H1 (cell line): ENCODE data around the gene SYNRG. TPM values are rescaled to one million over a fixed set of nuclear protein-coding genes. Genes with fewer than 3 reads are reported as not detected.

Experiments used
- CTCF ChIA-PET: fragments of 300-600 bp; sonication (Branson Sonifier 250); formaldehyde crosslinking; loops from one replicate; lab custom pipeline; 2021; ENCODE audit not compliant: partially characterized antibody; lab: Charles Lee
- POLR2A ChIA-PET: fragments of 300-600 bp; sonication (Branson Sonifier 250); formaldehyde crosslinking; loops from one replicate; lab custom pipeline; 2021; ENCODE audit warnings: inconsistent platforms; ENCODE audit not compliant: partially characterized antibody; lab: Charles Lee
- DNase-seq, 2 experiments: peaks; one replicate each; pipeline versions ENCODE4 v3.0.0 to v3.0.0-alpha.2; 2010 to 2022; ENCODE audit warnings: low spot score in 2 of 2, low read depth in 1 of 2, mixed read lengths in 1 of 2
- FAIRE-seq: peaks from 2 replicates; lab custom pipeline; 2011; peaks lifted over from hg19 to GRCh38; lab: Jason Lieb, UNC
- H2AFZ ChIP-seq: 2 replicates; pipeline ENCODE4 v1.8.1; 2012; ENCODE audit warnings: low read length, inconsistent platforms
- H2AK5ac ChIP-seq: 2 replicates; pipeline ENCODE4 v1.6.1; 2013; ENCODE audit warnings: low read depth, low read length
- H2BK120ac ChIP-seq: replicated peaks from 2 replicates; pipeline ENCODE3; 2013; ENCODE audit warnings: low read depth, low read length, inconsistent platforms
- H2BK12ac ChIP-seq: 2 replicates; pipeline ENCODE4 v1.6.1; 2013; ENCODE audit warnings: low read depth, low read length
- H2BK15ac ChIP-seq: 2 replicates; pipeline ENCODE4 v1.6.1; 2013; ENCODE audit warnings: low read length
- H2BK20ac ChIP-seq: 2 replicates; pipeline ENCODE4 v1.6.1; 2013; ENCODE audit warnings: low read length
- H2BK5ac ChIP-seq: 2 replicates; pipeline ENCODE4 v1.6.1; 2013; ENCODE audit warnings: low read depth, low read length
- H3K14ac ChIP-seq: 2 replicates; pipeline ENCODE4 v1.6.1; 2013; ENCODE audit warnings: inconsistent platforms; ENCODE audit not compliant: insufficient read length
- H3K18ac ChIP-seq: 2 replicates; pipeline ENCODE4 v1.6.1; 2013; ENCODE audit warnings: low read length; ENCODE audit errors: extremely low read depth
- H3K23ac ChIP-seq: 2 replicates; pipeline ENCODE4 v1.6.1; 2013; ENCODE audit warnings: inconsistent platforms; ENCODE audit not compliant: insufficient read length
- H3K23me2 ChIP-seq: 2 replicates; pipeline ENCODE4 v1.6.1; 2013; ENCODE audit warnings: low read depth, low read length
- H3K27ac ChIP-seq: 2 replicates; pipeline ENCODE4 v1.6.1; 2011; ENCODE audit warnings: low read depth, low read length, inconsistent platforms
- H3K27me3 ChIP-seq, 4 experiments: replicated peaks in 1 of 4; 1 replicate in 1 of 4; 2 replicates in 3 of 4; pipeline versions ENCODE4 v1.6.1 to v1.8.1; 2011 to 2013; ENCODE audit warnings: low read length in 3 of 4, mild to moderate bottlenecking in 3 of 4, inconsistent platforms in 2 of 4, mixed read lengths in 2 of 4, moderate library complexity in 1 of 4; ENCODE audit not compliant: control insufficient read depth in 3 of 4, insufficient read depth in 3 of 4; ENCODE audit errors: extremely low read depth in 1 of 4
- H3K36me3 ChIP-seq, 4 experiments: 2 replicates each; pipeline versions ENCODE4 v1.6.1 to v1.8.1; 2011 to 2013; ENCODE audit warnings: mild to moderate bottlenecking in 4 of 4, low read length in 3 of 4, moderate library complexity in 2 of 4, control low read depth in 1 of 4, inconsistent platforms in 1 of 4; ENCODE audit not compliant: insufficient read depth in 4 of 4, control insufficient read depth in 2 of 4
- H3K4ac ChIP-seq: replicated peaks from 2 replicates; pipeline ENCODE3; 2013; ENCODE audit warnings: low read length, low read depth, mixed read lengths, inconsistent platforms; ENCODE audit not compliant: insufficient read length
- H3K4me1 ChIP-seq, 4 experiments: replicated peaks in 1 of 4; 1 replicate in 1 of 4; 2 replicates in 3 of 4; pipeline versions ENCODE4 v1.6.1 to v1.8.1; 2011 to 2013; ENCODE audit warnings: low read length in 3 of 4, inconsistent platforms in 2 of 4, mixed read lengths in 1 of 4; ENCODE audit not compliant: insufficient read depth in 4 of 4, control insufficient read depth in 3 of 4
- H3K4me2 ChIP-seq, 2 experiments: 2 replicates each; pipeline versions ENCODE4 v1.6.1 to v1.8.1; 2011 to 2013; ENCODE audit warnings: low read depth in 2 of 2, low read length in 2 of 2, control low read depth in 1 of 2, inconsistent platforms in 1 of 2, mild to moderate bottlenecking in 1 of 2; ENCODE audit not compliant: insufficient read depth in 1 of 2
- H3K4me3 ChIP-seq, 4 experiments: fragments of 200-600, 300-600 bp in 1 of 4; sonication (generic), shearing (Covaris generic), sonication (Bioruptor Twin) in 1 of 4; 2 replicates each; pipeline versions ENCODE4 v1.5.1 to v1.8.1; 2011 to 2016; ENCODE audit warnings: low read length in 4 of 4, low read depth in 3 of 4, control low read depth in 2 of 4, inconsistent platforms in 2 of 4, mild to moderate bottlenecking in 2 of 4, mixed read lengths in 1 of 4, moderate library complexity in 1 of 4; ENCODE audit not compliant: insufficient read depth in 2 of 4; ENCODE audit errors: extremely low read depth in 1 of 4
- H3K56ac ChIP-seq: replicated peaks from 2 replicates; pipeline ENCODE3; 2013; ENCODE audit warnings: low read depth, mild to moderate bottlenecking, mixed read lengths, low read length, inconsistent platforms; ENCODE audit not compliant: insufficient read length
- H3K79me1 ChIP-seq: 2 replicates; pipeline ENCODE4 v1.6.1; 2013; ENCODE audit warnings: low read depth, low read length, control low read depth
- H3K79me2 ChIP-seq, 2 experiments: 2 replicates each; pipeline versions ENCODE4 v1.6.1 to v1.8.1; 2012 to 2013; ENCODE audit warnings: low read length in 2 of 2, mild to moderate bottlenecking in 2 of 2, inconsistent platforms in 1 of 2; ENCODE audit not compliant: insufficient read depth in 2 of 2, control insufficient read depth in 1 of 2
- H3K9ac ChIP-seq, 4 experiments: replicated peaks in 1 of 4; 1 replicate in 1 of 4; 2 replicates in 3 of 4; pipeline versions ENCODE4 v1.6.1 to v1.8.1; 2011 to 2013; ENCODE audit warnings: low read depth in 3 of 4, low read length in 3 of 4, control low read depth in 2 of 4, mild to moderate bottlenecking in 2 of 4, moderate library complexity in 2 of 4, inconsistent platforms in 1 of 4; ENCODE audit errors: extremely low read depth in 1 of 4
- H3K9me3 ChIP-seq, 2 experiments: 2 replicates each; pipeline versions ENCODE4 v1.6.1 to v1.8.1; 2012 to 2013; ENCODE audit warnings: mild to moderate bottlenecking in 2 of 2, moderate library complexity in 2 of 2, control low read depth in 1 of 2, inconsistent platforms in 1 of 2, low read depth in 1 of 2, low read length in 1 of 2, mixed read lengths in 1 of 2; ENCODE audit not compliant: insufficient read depth in 2 of 2
- H4K20me1 ChIP-seq, 2 experiments: replicated peaks in 1 of 2; 2 replicates each; pipeline versions ENCODE3 to v1.8.1; 2011 to 2013; ENCODE audit warnings: inconsistent platforms in 2 of 2, low read length in 2 of 2, mild to moderate bottlenecking in 1 of 2; ENCODE audit not compliant: insufficient read depth in 2 of 2, control insufficient read depth in 1 of 2
- H4K5ac ChIP-seq: 2 replicates; pipeline ENCODE4 v1.6.1; 2013; ENCODE audit warnings: low read length, low read depth, mixed read lengths, inconsistent platforms; ENCODE audit not compliant: insufficient read length
- H4K8ac ChIP-seq: 2 replicates; pipeline ENCODE4 v1.8.0; 2013; ENCODE audit warnings: mild to moderate bottlenecking, moderate library complexity, low read length, inconsistent platforms; ENCODE audit not compliant: insufficient read depth; ENCODE audit errors: extremely low read depth
- H4K91ac ChIP-seq: replicated peaks from 2 replicates; pipeline ENCODE3; 2013; ENCODE audit warnings: low read length, mixed read lengths, inconsistent platforms; ENCODE audit not compliant: insufficient read length
- CHD2 ChIP-seq: IDR thresholded peaks from 2 replicates; pipeline ENCODE4 v1.6.1; 2012; ENCODE audit warnings: low read length, improper control_type of control experiment
- GABPA ChIP-seq: IDR thresholded peaks from 2 replicates; pipeline ENCODE4 v1.6.1; 2011; ENCODE audit warnings: mild to moderate bottlenecking, low read length, moderate library complexity, borderline replicate concordance; ENCODE audit not compliant: insufficient read depth
- KDM4A ChIP-seq: IDR thresholded peaks from one replicate; pipeline ENCODE4 v1.7.1; 2012; ENCODE audit warnings: low read depth, mild to moderate bottlenecking, moderate library complexity, low read length, inconsistent platforms; ENCODE audit not compliant: severe bottlenecking
- MAX ChIP-seq: IDR thresholded peaks from 2 replicates; pipeline ENCODE4 v1.6.1; 2012; ENCODE audit warnings: inconsistent platforms
- POU5F1 ChIP-seq: IDR thresholded peaks from 2 replicates; pipeline ENCODE4 v1.6.1; 2011; ENCODE audit warnings: low read depth, mild to moderate bottlenecking, low read length, moderate library complexity
- SP4 ChIP-seq: IDR thresholded peaks from 2 replicates; pipeline ENCODE4 v1.6.1; 2012; ENCODE audit warnings: low read length, inconsistent platforms
- TAF7 ChIP-seq: optimal IDR thresholded peaks from 2 replicates; pipeline ENCODE3; 2011; ENCODE audit warnings: low read depth, mild to moderate bottlenecking, inconsistent platforms, low read length, moderate library complexity, borderline replicate concordance
- TCF12 ChIP-seq: IDR thresholded peaks from 2 replicates; pipeline ENCODE4 v1.6.1; 2011; ENCODE audit warnings: low read depth, mild to moderate bottlenecking, low read length
- WGBS, 2 experiments: shearing (Covaris generic) in 1 of 2; methylation state at CpG; one replicate each; pipeline versions ENCODE4 v1.1.6 to v1.1.7; 2013 to 2015; ENCODE audit warnings: low lambda C conversion rate in 2 of 2, mixed read lengths in 2 of 2, inconsistent platforms in 1 of 2, low coverage in 1 of 2, missing lambda C conversion rate in 1 of 2; ENCODE audit not compliant: insufficient replicate concordance in 2 of 2, insufficient coverage in 1 of 2, insufficient read length in 1 of 2; ENCODE audit errors: extremely low coverage in 1 of 2, missing lambda C conversion rate in 1 of 2; 5-methylcytosine and 5-hydroxymethylcytosine counted together
- polyA plus RNA-seq, 7 experiments: library from polyadenylated mRNA; depleted of rRNA in 3 of 7; stranded (reverse) in 5 of 7; unstranded in 2 of 7; fragments of >200 nt in 5 of 7; fragments of 200-250 nt in 2 of 7; gene quantifications; 1 replicate in 5 of 7; 2 replicates in 1 of 7; 4 replicates in 1 of 7; pipeline versions ENCODE4 v1.2.1 to v1.2.3, GENCODE V29; 2011 to 2013; ENCODE audit warnings: missing spikeins in 2 of 7, mixed read lengths in 2 of 7
- total RNA-seq: library from RNA; stranded (reverse); fragmentation: NEBNext Ultra II Directional; extraction: Animal tissue kit (Norgen Biotek cat#: 25700); gene quantifications from 2 replicates; pipeline ENCODE4 v1.2.1, GENCODE V29; 2021

Gene SYNRG
- total and polyA plus RNA-seq, 2 of the 8 experiments (the other 6 are each of a cell fraction or from before 2014, with no cell fraction given) = 7.7 to 31.7 TPM

GRCh38 chr17:37516127-37516571, 93.1 kb downstream of the SYNRG start:
- H3K79me2 ChIP-seq = no peaks in the 10 kb centered on the region
- H3K4me2 ChIP-seq = no peak overlapping the region
- H3K23ac ChIP-seq = no peak overlapping the region
- H2BK12ac ChIP-seq = no peak overlapping the region
- no peak overlapping the region for H3K4me3 ChIP-seq
- FAIRE-seq = no peak
- POLR2A ChIA-PET = no interaction called here
- H3K14ac ChIP-seq = no peak overlapping the region
- no peak overlapping the region for H2AK5ac ChIP-seq
- no peak for DNase-seq
- no peaks in the 10 kb centered on the region for H3K9me3 ChIP-seq
- H4K91ac ChIP-seq = no peak overlapping the region
- H2BK20ac ChIP-seq = no peak overlapping the region
- H3K27ac ChIP-seq = no peak overlapping the region
- H3K79me1 ChIP-seq = no peaks in the 10 kb centered on the region; the same call in 1 of the 2 replicates
- no peak overlapping the region for H2AFZ ChIP-seq
- 92% methylated on average over 6 of the region's 6 CpGs; no CpG with 5 or more reads in 1 of the 2 experiments for WGBS, 2 experiments
- H2BK120ac ChIP-seq = no peak overlapping the region
- H3K9ac ChIP-seq = no peak overlapping the region
- H3K27me3 ChIP-seq = no peaks in the 10 kb centered on the region
- no peak overlapping the region for H3K56ac ChIP-seq
- H4K20me1 ChIP-seq = no peaks in the 10 kb centered on the region
- H3K4ac ChIP-seq = no peak overlapping the region
- H2BK5ac ChIP-seq = no peak overlapping the region
- H2BK15ac ChIP-seq = no peak overlapping the region
- CTCF ChIA-PET = interaction anchor here (1.0 to 4.8 kb wide), 7 partner anchors 10 to 89 kb away, joined by 3 to 29 read pairs (median 5); no protein-coding TSS in a partner anchor
- H3K18ac ChIP-seq = no peak overlapping the region
- TF ChIP-seq KDM4A (no peak), GABPA (no peak), CHD2 (no peak), TCF12 (no peak), TAF7 (no peak), SP4 (no peak), POU5F1 (no peak), MAX (no peak)
- peaks cover 0 to 48% (median 10%) of the 10 kb centered on the region in 4 experiments; a peak in 6 of 8 replicates for H3K36me3 ChIP-seq
- H3K23me2 ChIP-seq = no peaks in the 10 kb centered on the region
- H3K4me1 ChIP-seq = peaks cover 0 to 2% (median 0%) of the 10 kb centered on the region in 4 experiments; a peak in 1 of 7 replicates
- H4K8ac ChIP-seq = no peak overlapping the region
- H4K5ac ChIP-seq = no peak overlapping the region
